AG09309 (cell line): Measurements from ENCODE around the gene PRSS2.

Experiments
- DNase-seq: peaks from one replicate; pipeline ENCODE4 v3.0.0-alpha.2; 2010; ENCODE audit warnings: low read depth
- H3K4me3 ChIP-seq: 2 replicates; pipeline ENCODE4 v1.5.1; 2011; ENCODE audit warnings: mild to moderate bottlenecking, low read depth, low read length, moderate library complexity; ENCODE audit not compliant: control insufficient read depth
- TF ChIP-seq, protein P1 (sequence below): IDR thresholded peaks from 2 replicates; pipeline ENCODE4 v1.5.1; 2011; ENCODE audit warnings: mild to moderate bottlenecking, low read depth, low read length, inconsistent platforms; ENCODE audit not compliant: insufficient read depth, control insufficient read depth; ENCODE audit errors: missing control alignments

PRSS2 gene

DNA sequence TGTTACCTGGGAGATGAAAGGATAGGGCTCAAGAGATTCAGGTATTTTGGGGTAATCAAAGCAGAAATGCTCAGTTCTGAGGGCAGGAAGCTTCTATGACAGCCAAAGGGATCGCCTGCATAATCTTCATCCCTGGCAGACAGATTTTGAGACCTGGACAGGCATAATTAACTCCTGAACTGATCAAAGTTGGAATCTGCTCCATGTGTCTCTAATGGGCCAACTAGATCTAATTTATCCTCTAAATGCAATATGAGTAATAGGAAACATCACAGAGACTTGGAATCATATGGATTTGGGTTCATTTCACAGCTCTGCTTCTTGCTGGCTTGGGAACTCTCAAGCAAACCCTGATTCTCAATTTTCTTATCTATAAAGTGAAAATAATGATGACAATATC, 42.9 kb downstream of the PRSS2 start:
- no peak for DNase-seq
- TF ChIP-seq, protein P1, sequence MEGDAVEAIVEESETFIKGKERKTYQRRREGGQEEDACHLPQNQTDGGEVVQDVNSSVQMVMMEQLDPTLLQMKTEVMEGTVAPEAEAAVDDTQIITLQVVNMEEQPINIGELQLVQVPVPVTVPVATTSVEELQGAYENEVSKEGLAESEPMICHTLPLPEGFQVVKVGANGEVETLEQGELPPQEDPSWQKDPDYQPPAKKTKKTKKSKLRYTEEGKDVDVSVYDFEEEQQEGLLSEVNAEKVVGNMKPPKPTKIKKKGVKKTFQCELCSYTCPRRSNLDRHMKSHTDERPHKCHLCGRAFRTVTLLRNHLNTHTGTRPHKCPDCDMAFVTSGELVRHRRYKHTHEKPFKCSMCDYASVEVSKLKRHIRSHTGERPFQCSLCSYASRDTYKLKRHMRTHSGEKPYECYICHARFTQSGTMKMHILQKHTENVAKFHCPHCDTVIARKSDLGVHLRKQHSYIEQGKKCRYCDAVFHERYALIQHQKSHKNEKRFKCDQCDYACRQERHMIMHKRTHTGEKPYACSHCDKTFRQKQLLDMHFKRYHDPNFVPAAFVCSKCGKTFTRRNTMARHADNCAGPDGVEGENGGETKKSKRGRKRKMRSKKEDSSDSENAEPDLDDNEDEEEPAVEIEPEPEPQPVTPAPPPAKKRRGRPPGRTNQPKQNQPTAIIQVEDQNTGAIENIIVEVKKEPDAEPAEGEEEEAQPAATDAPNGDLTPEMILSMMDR: no peak
- no peak overlapping the region for H3K4me3 ChIP-seq

DNA sequence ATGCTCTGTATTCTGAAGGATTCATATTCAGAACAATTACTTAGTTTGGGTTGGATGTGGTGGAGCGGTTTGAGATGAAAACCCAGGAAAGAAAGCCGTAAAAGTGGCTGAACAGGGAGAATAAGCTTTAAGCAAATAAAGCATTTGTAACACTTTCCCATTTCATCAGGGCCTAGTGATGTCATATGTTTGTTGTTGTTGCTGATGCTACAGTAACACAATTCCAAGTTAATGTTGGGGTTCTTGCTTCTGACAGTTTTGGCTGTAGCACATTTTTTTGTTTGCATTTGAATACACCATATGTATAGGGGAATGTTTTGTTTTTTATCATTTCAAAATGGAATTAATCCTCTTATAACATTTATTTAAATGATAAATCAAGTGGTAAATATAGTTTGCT, 43.7 kb downstream of the PRSS2 start:
- TF ChIP-seq, protein P1: no peak
- DNase-seq: no peak
- no peak overlapping the region for H3K4me3 ChIP-seq

DNA sequence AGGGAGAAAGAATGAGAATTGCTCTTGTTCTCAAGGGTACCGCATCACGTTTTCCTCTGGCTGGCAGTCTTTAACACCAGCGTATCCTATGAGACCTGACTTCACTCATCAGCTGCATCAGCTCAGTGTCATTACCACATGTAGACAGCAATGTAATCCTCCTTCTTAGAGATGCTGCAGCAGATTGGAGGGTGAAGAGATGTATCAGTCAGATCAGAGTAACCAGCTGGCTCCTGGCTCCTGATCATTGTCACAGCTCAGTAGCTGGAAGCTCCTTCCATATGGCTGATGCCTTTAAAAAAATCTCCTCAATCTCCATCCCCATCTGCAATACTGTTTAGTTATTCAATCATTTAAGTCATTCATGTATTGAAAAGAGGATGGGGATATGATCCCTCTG, 44.4 kb downstream of the PRSS2 start:
- no peak overlapping the region for H3K4me3 ChIP-seq
- no peak for DNase-seq
- TF ChIP-seq, protein P1: no peak

DNA sequence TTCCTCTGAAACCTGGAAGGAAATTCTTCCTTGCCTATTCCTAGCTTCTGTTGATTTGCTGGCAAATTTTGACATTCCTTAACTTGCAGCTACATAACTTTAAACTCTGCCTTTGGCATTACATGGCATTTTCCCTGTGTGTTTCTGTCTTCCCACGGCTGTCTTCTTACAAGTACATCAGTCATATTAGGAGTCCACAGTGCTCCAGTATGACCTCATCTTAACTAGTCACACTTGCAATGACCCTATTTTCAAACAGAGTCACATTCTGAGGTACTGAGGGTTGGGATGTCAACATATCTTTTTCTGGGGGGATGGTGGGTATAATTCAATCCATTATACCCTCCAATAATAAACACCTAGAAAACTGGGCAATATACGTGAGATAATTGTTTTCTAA, 46.7 kb downstream of the PRSS2 start:
- H3K4me3 ChIP-seq: no peak overlapping the region
- no peak for DNase-seq
- TF ChIP-seq, protein P1: no peak

DNA sequence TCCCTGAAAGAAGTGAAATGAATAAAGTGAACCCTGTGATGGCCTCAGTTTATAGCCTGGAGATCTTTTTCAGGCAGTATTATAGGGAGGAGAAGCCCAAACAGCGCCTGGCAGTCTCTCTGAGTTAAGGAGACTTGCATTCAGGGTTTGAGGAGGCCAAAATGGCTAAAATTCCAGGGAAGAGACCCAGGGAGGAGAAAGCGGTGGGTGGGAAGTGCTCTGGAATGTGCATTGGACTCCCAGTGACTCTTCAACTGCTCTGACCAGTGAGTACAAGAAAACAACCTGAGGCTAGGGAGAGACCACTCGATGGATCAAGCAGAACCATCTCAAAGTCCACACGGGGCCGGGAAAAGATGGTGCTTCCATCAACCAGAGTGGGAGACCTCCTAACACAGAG, 48.8 kb downstream of the PRSS2 start:
- TF ChIP-seq, protein P1: no peak
- H3K4me3 ChIP-seq: no peak overlapping the region
- no peak for DNase-seq

DNA sequence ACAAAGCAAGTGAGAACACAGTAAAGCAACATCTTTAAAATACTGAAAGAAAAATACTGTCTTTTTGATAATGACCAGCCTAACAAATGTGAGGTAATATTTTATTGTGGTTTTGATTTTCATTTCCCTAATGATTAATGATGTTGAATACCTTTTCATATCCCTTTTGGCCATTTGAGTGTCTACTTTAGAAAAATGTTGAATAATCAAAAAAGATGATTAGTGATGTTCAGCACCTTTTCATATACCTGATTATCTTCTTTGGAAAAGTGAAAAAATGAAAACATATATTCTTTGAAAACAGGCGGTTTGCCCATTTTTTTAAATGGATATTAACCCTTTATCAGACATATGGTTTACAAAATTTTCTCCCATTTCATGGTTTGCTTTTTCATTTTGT, 51.9 kb downstream of the PRSS2 start:
- no peak overlapping the region for H3K4me3 ChIP-seq
- no peak for DNase-seq
- TF ChIP-seq, protein P1: no peak
